HG03575 (cell line): ENCODE data around the gene NCLN.

Experiments
- ATAC-seq: cut with Tn5 transposase; IDR thresholded peaks from one replicate; pipeline ENCODE4 v1.9.1; 2021; ENCODE audit not compliant: unreplicated experiment, insufficient number of reproducible peaks, low FRiP score; ENCODE audit errors: extremely low read depth

NCLN gene

GRCh38 chr19:3239367-3239766, 53.6 kb downstream of the NCLN start:
- ATAC-seq, result no peak

DNA sequence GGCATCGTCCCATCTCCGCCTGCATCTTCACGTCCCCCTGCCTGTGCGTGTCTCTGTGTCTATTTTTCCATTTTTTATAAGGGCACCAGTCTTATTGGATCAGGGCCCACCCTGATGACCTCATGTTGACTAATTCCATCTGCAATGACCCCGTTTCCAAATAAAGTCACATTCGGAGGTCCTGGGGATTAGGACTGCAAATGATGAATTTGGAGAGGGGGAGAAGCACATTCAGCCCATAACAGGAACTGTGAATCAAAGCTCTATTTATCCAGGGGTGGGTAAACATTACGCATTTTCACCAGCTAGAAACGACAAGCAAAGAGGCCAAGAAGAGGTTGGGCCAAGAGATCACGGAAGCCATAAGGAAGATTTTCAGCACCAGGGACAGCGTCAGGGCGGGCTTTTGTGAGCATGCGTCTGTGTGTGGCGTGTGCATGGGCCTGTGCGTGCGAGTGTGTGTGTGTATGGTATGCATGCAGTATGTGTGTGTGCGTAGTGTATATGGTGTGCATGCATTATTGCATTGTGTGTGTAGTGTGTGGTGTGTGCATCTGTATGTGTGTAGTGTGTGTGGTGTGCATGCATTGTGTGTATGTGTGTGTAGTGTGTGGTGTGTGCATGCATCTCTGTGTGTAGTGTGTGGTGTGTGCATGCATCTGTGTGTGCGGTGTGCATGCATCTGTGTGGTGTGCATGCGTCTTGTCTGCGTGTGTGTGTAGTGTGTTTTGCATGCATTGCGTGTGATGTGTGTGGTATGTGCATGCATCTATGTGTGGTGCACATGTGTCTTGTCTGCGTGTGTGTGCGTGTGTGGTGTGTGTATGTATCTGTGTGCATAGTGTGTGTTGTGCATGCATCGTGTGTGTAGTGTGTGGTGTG, 58.3 kb downstream of the NCLN start:
- no peak for ATAC-seq

GRCh38 chr19:3245050-3245449, 59.3 kb downstream of the NCLN start:
- ATAC-seq, result no peak

DNA sequence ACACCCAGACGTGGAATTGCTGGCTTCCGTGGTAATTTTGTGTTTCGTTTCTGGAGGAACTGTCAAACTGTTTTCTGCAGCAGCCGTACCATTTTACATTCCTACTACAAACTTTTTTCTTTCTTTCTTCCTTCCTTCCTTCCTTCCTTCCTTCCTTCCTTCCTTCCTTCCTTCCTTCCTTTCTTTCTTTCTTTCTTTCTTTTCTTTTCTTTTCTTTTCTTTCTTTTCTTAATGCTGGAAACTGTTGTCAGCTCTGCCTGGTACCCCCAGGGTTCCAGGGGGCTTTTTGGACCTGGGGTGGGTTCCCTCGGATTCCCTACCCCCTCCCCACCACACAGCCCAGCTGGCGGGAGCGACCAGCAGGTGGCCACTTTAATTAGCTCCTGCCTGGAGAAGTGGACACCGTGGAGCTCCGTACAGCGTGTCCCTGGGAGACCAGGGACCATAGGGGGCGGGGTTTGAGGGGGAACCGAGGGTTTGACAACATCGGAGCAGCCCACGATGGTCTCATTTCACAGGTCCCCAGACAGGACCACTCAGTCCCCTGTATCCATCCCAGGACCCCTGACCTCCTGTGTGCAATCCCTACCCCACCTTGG, 63.1 kb downstream of the NCLN start:
- ATAC-seq, result no peak

GRCh38 chr19:3249408-3249807, 63.7 kb downstream of the NCLN start:
- no peak for ATAC-seq

- no peak for ATAC-seq
These were observed 64.9 kb downstream of the NCLN start for GRCh38 chr19:3250675-3251074.

DNA sequence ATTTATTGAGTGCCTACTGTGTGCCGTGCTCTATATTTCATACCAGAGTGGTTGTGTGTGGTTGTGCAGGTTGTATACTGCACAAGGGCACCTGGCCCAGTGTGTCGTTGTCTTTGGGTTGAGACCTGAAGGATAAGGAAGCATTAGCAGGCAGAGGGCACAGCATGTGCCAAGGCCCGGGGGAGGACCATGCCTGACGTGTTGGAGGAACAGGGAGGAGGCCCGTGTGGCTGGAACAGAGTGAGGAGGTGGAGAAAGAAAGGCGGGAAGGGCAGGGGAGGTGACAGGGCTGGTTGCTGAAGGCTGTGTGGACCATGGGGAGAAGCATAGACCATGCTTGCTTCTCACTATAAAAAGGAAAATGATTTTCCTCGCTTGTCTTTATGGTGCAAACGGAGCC, 65.5 kb downstream of the NCLN start:
- no peak for ATAC-seq

DNA sequence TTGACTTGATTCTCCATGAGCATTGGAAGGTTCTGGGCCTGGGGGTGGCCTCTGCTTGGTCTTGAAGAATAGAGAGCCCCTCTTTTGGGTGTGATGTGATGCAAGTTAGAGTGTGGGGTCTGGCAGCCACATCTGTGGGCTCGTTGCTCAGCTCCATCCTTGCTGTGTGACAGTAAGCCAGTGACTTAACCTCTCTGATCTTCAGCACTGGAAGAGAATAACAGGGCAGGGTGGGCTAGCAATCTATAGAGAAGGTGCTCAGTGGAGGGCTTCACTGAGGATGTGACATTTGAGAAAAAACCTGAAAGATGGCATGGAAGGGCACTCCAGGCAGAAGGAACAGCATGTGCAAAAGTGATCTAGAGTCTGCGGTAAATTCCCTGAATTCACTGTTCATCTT, 66.9 kb downstream of the NCLN start:
- no peak for ATAC-seq

- no peak for ATAC-seq
These were observed 67.5 kb downstream of the NCLN start for GRCh38 chr19:3253270-3253669.

DNA sequence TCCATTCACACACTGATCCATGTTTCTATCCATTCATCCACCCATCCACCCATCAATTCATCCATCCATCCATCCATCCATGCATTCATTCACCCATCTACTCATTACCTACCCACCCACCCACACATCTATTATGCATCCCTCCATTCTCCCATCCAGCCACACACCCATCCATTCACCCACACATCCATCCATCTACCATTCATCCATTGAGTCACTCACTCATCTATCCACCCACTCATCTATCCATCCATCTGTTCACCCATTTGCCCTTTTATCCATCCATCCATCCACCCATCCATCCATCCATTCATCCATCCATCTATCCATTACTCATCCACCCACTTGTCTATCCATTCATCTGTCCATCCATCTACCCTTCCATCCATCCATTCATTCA, 68.8 kb downstream of the NCLN start:
- no peak for ATAC-seq

DNA sequence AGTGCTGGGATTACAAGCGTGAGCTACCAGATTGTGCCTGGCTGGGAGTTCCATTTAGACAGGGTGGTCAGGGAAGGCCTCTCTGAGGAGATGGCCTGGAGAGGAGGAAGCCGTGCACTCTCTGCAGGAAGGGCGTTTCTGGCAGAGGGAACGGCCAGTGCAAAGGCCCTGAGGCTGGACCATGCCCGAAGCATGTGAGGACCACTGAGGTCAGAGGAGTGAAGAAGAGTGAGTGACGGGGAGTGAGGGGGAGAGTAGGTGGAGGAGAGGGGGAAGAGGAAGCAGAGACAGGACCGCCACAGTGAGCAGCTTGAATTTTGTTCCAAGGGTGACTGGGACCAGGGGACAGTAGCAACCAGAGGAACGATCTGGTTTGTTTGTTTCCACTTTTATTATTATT, 71.3 kb downstream of the NCLN start:
- ATAC-seq, result no peak
